SK-N-SH (cell line): ENCODE data around the gene MET. TPM values are rescaled to one million over a fixed set of nuclear protein-coding genes. Genes with fewer than 3 reads are reported as not detected.

Experiments
- CTCF ChIA-PET: fragments of 300-600, 350-600 bp; formaldehyde crosslinking; extraction: SDS; loops from one replicate; lab custom pipeline; 2021; lab: Yijun Ruan, JAX
- POLR2A ChIA-PET: fragments of 350-600 bp; sonication (Branson Sonifier 250); formaldehyde crosslinking; extraction: SDS; loops from one replicate; lab custom pipeline; 2020; ENCODE audit warnings: antibody characterized with exemption, inconsistent platforms; lab: Yijun Ruan, JAX
- DNase-seq: peaks from one replicate; pipeline ENCODE4 v3.0.0; 2012
- H2AFZ ChIP-seq: fragments of 200-600 bp; sonication (generic); 2 replicates; pipeline ENCODE4 v1.8.1; 2016; ENCODE audit warnings: antibody characterized with exemption, mild to moderate bottlenecking, low read depth
- H3F3A ChIP-seq: fragments of 200-600 bp; sonication (generic); replicated peaks from 2 replicates; pipeline ENCODE3; 2016; ENCODE audit warnings: antibody characterized with exemption, mild to moderate bottlenecking; ENCODE audit not compliant: insufficient read depth
- H3K27ac ChIP-seq, 2 experiments: fragments of 200-500 bp in 1 of 2; fragments of 200-600 bp in 1 of 2; sonication (Bioruptor generic) in 1 of 2; sonication (generic), shearing (Covaris generic) in 1 of 2; 2 replicates each; pipeline versions ENCODE4 v1.5.1 to v1.6.1; 2014 to 2016; ENCODE audit warnings: low read depth in 2 of 2, inconsistent platforms in 1 of 2, low read length in 1 of 2, mild to moderate bottlenecking in 1 of 2, mixed read lengths in 1 of 2
- H3K27me3 ChIP-seq: fragments of 200-600 bp; sonication (generic), shearing (Covaris generic); 2 replicates; pipeline ENCODE4 v1.6.1; 2016; ENCODE audit warnings: mixed run types; ENCODE audit not compliant: insufficient read depth
- H3K36me3 ChIP-seq, 2 experiments: fragments of 200-500 bp in 1 of 2; fragments of 200-600 bp in 1 of 2; sonication (Bioruptor generic) in 1 of 2; sonication (generic) in 1 of 2; replicated peaks in 1 of 2; 2 replicates each; pipeline versions ENCODE3 to v1.5.1; 2014 to 2016; ENCODE audit warnings: low read length in 1 of 2, mild to moderate bottlenecking in 1 of 2; ENCODE audit not compliant: insufficient read depth in 2 of 2, control insufficient read depth in 1 of 2
- H3K4me1 ChIP-seq, 2 experiments: fragments of 200-500 bp in 1 of 2; fragments of 200-600 bp in 1 of 2; sonication (Bioruptor generic) in 1 of 2; sonication (generic), shearing (Covaris generic) in 1 of 2; 2 replicates each; pipeline versions ENCODE4 v1.5.1 to v1.6.1; 2014 to 2016; ENCODE audit warnings: low read depth in 1 of 2, low read length in 1 of 2, mixed run types in 1 of 2; ENCODE audit not compliant: insufficient read depth in 2 of 2, control insufficient read depth in 1 of 2
- H3K4me2 ChIP-seq: fragments of 200-600 bp; sonication (generic), shearing (Covaris generic); 2 replicates; pipeline ENCODE4 v1.6.1; 2017; ENCODE audit warnings: mixed run types
- H3K4me3 ChIP-seq, 2 experiments: fragments of 200-500 bp in 1 of 2; fragments of 200-600 bp in 1 of 2; sonication (Bioruptor generic) in 1 of 2; sonication (generic), shearing (Covaris generic) in 1 of 2; 2 replicates each; pipeline versions ENCODE4 v1.5.1 to v1.8.1; 2014 to 2016; ENCODE audit warnings: low read depth in 2 of 2, inconsistent platforms in 1 of 2, low read length in 1 of 2, mild to moderate bottlenecking in 1 of 2, mixed read lengths in 1 of 2, moderate library complexity in 1 of 2
- H3K79me2 ChIP-seq: fragments of 200-600 bp; sonication (generic); 2 replicates; pipeline ENCODE4 v1.8.1; 2017; ENCODE audit warnings: mild to moderate bottlenecking; ENCODE audit not compliant: insufficient read depth
- H3K9ac ChIP-seq: fragments of 200-600 bp; sonication (generic); 2 replicates; pipeline ENCODE4 v1.6.1; 2017; ENCODE audit warnings: mixed run types
- H3K9me2 ChIP-seq: fragments of 200-600 bp; sonication (generic); 2 replicates; pipeline ENCODE4 v1.6.1; 2017; ENCODE audit warnings: mixed run types
- H3K9me3 ChIP-seq: fragments of 200-600 bp; sonication (generic); 2 replicates; pipeline ENCODE4 v1.6.1; 2017; ENCODE audit warnings: mixed run types, mild to moderate bottlenecking, moderate library complexity
- H4K20me1 ChIP-seq: fragments of 200-600 bp; sonication (generic); 2 replicates; pipeline ENCODE4 v1.6.1; 2017; ENCODE audit warnings: mild to moderate bottlenecking, mixed run types; ENCODE audit not compliant: insufficient read depth
- ELF1 ChIP-seq: IDR thresholded peaks from 2 replicates; pipeline ENCODE4 v1.4.0; 2012
- EP300 ChIP-seq, 2 experiments: IDR thresholded peaks; 2 replicates each; pipeline versions ENCODE4 v1.4.0 to v1.6.1; 2012; ENCODE audit warnings: borderline replicate concordance in 1 of 2, low read depth in 1 of 2, low read length in 1 of 2
- FOSL2 ChIP-seq: IDR thresholded peaks from 2 replicates; pipeline ENCODE4 v1.4.0; 2012; ENCODE audit warnings: low read depth, mild to moderate bottlenecking, moderate library complexity, borderline replicate concordance
- GABPA ChIP-seq: IDR thresholded peaks from 2 replicates; pipeline ENCODE4 v1.4.0; 2012; ENCODE audit warnings: low read depth, mild to moderate bottlenecking
- GATA2 ChIP-seq: sonication (generic); formaldehyde crosslinking; IDR thresholded peaks from 2 replicates; pipeline ENCODE4 v1.5.0; 2020; ENCODE audit warnings: mild to moderate bottlenecking, missing genetic modification reagents
- JUND ChIP-seq: IDR thresholded peaks from 2 replicates; pipeline ENCODE4 v1.4.0; 2012
- NFIC ChIP-seq: IDR thresholded peaks from 2 replicates; pipeline ENCODE4 v1.4.0; 2012; ENCODE audit warnings: borderline replicate concordance
- NRF1 ChIP-seq: IDR thresholded peaks from 2 replicates; pipeline ENCODE4 v1.6.1; 2012; ENCODE audit warnings: low read depth, mild to moderate bottlenecking, low read length
- RCOR1 ChIP-seq: fragments of 150-350 bp; IDR thresholded peaks from 2 replicates; pipeline ENCODE4 v1.6.1; 2017; ENCODE audit warnings: antibody characterized with exemption, low read length
- RFX5 ChIP-seq: IDR thresholded peaks from 2 replicates; pipeline ENCODE4 v1.6.1; 2012; ENCODE audit warnings: mild to moderate bottlenecking, improper control_type of control experiment, low read length
- SIN3A ChIP-seq: IDR thresholded peaks from 2 replicates; pipeline ENCODE4 v1.6.1; 2012; ENCODE audit warnings: low read depth, mild to moderate bottlenecking, low read length, moderate library complexity, borderline replicate concordance
- SMC3 ChIP-seq: IDR thresholded peaks from 2 replicates; pipeline ENCODE4 v1.6.1; 2012; ENCODE audit warnings: low read depth, low read length, improper control_type of control experiment
- TAF1 ChIP-seq: IDR thresholded peaks from 2 replicates; pipeline ENCODE4 v1.6.1; 2012; ENCODE audit warnings: low read depth, mild to moderate bottlenecking, low read length, moderate library complexity, borderline replicate concordance
- TCF12 ChIP-seq: IDR thresholded peaks from 2 replicates; pipeline ENCODE4 v1.4.0; 2012
- TEAD4 ChIP-seq: IDR thresholded peaks from 2 replicates; pipeline ENCODE4 v1.4.0; 2012; ENCODE audit warnings: mild to moderate bottlenecking, borderline replicate concordance; ENCODE audit not compliant: insufficient read depth
- ZBTB33 ChIP-seq: IDR thresholded peaks from 2 replicates; pipeline ENCODE4 v1.4.0; 2012; ENCODE audit warnings: low read depth, borderline replicate concordance
- WGBS: methylation state at CpG from one replicate; pipeline ENCODE4 v1.1.6; 2017; ENCODE audit warnings: low lambda C conversion rate; 5-methylcytosine and 5-hydroxymethylcytosine counted together
- polyA plus RNA-seq, 3 experiments: library from polyadenylated mRNA; depleted of rRNA; stranded (reverse); fragments of >200 nt; gene quantifications; 2 replicates each; pipeline ENCODE4 v1.2.3, GENCODE V29; 2012
- TF ChIP-seq, protein P1 (sequence below): IDR thresholded peaks from 2 replicates; pipeline ENCODE4; 2012
- TF ChIP-seq, protein P2 (sequence below): fragments of 200-600 bp; sonication (generic); IDR thresholded peaks from 2 replicates; pipeline ENCODE4 v1.6.1; 2017; ENCODE audit warnings: antibody characterized with exemption, mild to moderate bottlenecking, moderate library complexity

The MET gene
- polyA plus RNA-seq, 1 of the 3 experiments (the other 2 are of a cell fraction): 38.7 TPM

GRCh38 chr7:116763647-116764046 is 91.7 kb downstream of the MET start:
- POLR2A ChIA-PET: interaction anchor here (1.1 kb wide), 1 partner anchor 14 kb away, joined by 3 read pairs; no protein-coding TSS in a partner anchor
- H2AFZ ChIP-seq: no peak overlapping the region
- H3K4me2 ChIP-seq: no peak overlapping the region
- no peak overlapping the region for H3K4me3 ChIP-seq
- H3K79me2 ChIP-seq: no peaks in the 10 kb centered on the region
- no peak for DNase-seq
- no peaks in the 10 kb centered on the region for H4K20me1 ChIP-seq
- peaks cover 9% of the 10 kb centered on the region; the same call in 1 of the 2 replicates for H3K27me3 ChIP-seq
- H3K4me1 ChIP-seq: no peaks in the 10 kb centered on the region; a peak in 1 of 4 replicates
- peaks cover 14 to 26% of the 10 kb centered on the region in 2 experiments for H3K36me3 ChIP-seq
- TF ChIP-seq RCOR1 (no peak), TAF1 (no peak)
- no peaks in the 10 kb centered on the region for H3K9me3 ChIP-seq
- no peak overlapping the region for H3K9ac ChIP-seq
- H3K27ac ChIP-seq: no peak overlapping the region
- CTCF ChIA-PET: interaction anchor here (2.0 kb wide), 1 partner anchor 172 kb away, joined by 8 read pairs; no protein-coding TSS in a partner anchor
- 37% methylated on average over 1 of the region's 1 CpG for WGBS
- H3K9me2 ChIP-seq: no peaks in the 10 kb centered on the region
- no peaks in the 10 kb centered on the region for H3F3A ChIP-seq

DNA sequence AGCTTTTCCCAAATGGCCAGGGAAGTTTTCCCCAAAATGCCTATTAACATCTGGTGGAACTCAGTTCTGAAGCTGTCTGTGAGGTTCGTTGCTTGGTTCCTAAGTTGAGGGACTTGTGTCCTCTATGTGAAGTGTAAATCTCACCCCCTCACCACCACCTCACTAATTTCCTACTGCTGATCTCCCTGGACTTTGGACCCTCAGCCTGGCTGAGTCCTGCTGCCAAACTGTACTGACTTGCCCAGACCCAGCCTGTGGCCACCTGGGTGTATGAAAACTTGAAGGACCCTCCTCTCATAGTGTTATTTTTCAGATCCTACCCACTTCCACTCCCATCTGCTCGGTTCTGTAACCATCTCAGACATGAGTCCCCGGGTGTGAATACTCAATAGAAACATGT is 94.9 kb downstream of the MET start:
- Histone ChIP-seq H3K4me1 (peaks cover 0 to 7% of the 10 kb centered on the region in 2 experiments; a peak in 3 of 4 replicates), H3K9me2 (no peaks in the 10 kb centered on the region), H3K4me2 (no peak overlapping the region), H4K20me1 (no peaks in the 10 kb centered on the region), H3K9ac (no peak overlapping the region), H3F3A (peaks cover 4% of the 10 kb centered on the region), H3K79me2 (no peaks in the 10 kb centered on the region), H3K27me3 (peaks cover 9% of the 10 kb centered on the region; the same call in 1 of the 2 replicates), H2AFZ (no peak overlapping the region), H3K27ac (no peak overlapping the region)
- no peak for DNase-seq
- ChIA-PET CTCF (interaction anchor here (1.4 kb wide), 1 partner anchor 12 kb away, joined by 3 read pairs; no protein-coding TSS in a partner anchor), POLR2A (no interaction called here)
- TF ChIP-seq RCOR1: no peak
- TF ChIP-seq, all 33 proteins: peak for 0
- Histone ChIP-seq H3K36me3 (peaks cover 8 to 30% of the 10 kb centered on the region in 2 experiments), H3K4me3 (no peak overlapping the region), H3K9me3 (no peaks in the 10 kb centered on the region)
- 36% methylated on average over 3 of the region's 3 CpGs for WGBS

DNA sequence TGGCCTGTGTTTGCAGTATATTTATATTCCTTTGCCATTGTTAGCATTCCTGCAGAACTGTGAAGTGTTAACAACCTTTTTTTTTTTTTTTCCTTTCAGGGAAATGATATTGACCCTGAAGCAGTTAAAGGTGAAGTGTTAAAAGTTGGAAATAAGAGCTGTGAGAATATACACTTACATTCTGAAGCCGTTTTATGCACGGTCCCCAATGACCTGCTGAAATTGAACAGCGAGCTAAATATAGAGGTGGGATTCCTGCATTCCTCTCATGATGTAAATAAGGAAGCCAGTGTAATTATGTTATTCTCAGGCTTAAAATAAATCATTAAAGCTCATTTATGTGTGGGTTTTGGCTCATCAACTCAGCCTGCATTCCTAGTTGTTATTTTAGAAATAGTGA is 97.5 kb downstream of the MET start:
- ChIA-PET POLR2A (no interaction called here), CTCF (interaction anchor here (1.6 kb wide), 1 partner anchor 10 kb away, joined by 7 read pairs; no protein-coding TSS in a partner anchor)
- no peaks in the 10 kb centered on the region for H3K9me2 ChIP-seq
- no peak for DNase-seq
- no peak overlapping the region for H3K9ac ChIP-seq
- no peaks in the 10 kb centered on the region for H3K79me2 ChIP-seq
- peaks cover 9% of the 10 kb centered on the region; the same call in 1 of the 2 replicates for H3K27me3 ChIP-seq
- peaks cover 6% of the 10 kb centered on the region for H3F3A ChIP-seq
- no peak overlapping the region for H3K27ac ChIP-seq
- H3K4me2 ChIP-seq: no peak overlapping the region
- H2AFZ ChIP-seq: no peak overlapping the region
- H3K36me3 ChIP-seq: peaks cover 12 to 27% of the 10 kb centered on the region in 2 experiments
- 41% methylated on average over 3 of the region's 3 CpGs for WGBS
- no peak overlapping the region for H3K4me3 ChIP-seq
- no peaks in the 10 kb centered on the region for H3K9me3 ChIP-seq
- peaks cover 0 to 12% of the 10 kb centered on the region in 2 experiments; a peak in 3 of 4 replicates for H3K4me1 ChIP-seq
- no peaks in the 10 kb centered on the region for H4K20me1 ChIP-seq
- no peak for TF ChIP-seq TCF12
- no peak for TF ChIP-seq TAF1
- TF ChIP-seq JUND: no peak
- TF ChIP-seq, protein P1, sequence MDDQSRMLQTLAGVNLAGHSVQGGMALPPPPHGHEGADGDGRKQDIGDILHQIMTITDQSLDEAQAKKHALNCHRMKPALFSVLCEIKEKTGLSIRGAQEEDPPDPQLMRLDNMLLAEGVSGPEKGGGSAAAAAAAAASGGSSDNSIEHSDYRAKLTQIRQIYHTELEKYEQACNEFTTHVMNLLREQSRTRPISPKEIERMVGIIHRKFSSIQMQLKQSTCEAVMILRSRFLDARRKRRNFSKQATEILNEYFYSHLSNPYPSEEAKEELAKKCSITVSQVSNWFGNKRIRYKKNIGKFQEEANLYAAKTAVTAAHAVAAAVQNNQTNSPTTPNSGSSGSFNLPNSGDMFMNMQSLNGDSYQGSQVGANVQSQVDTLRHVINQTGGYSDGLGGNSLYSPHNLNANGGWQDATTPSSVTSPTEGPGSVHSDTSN: no peak
- TF ChIP-seq NFIC: no peak
- no peak for TF ChIP-seq GABPA
- no peak for TF ChIP-seq RFX5
- TF ChIP-seq SMC3: no peak
- TF ChIP-seq EP300 (IDR thresholded peaks at IDR 0.05; ENCODE audit: borderline replicate concordance in 1 of 2, low read depth in 1 of 2, low read length in 1 of 2): no peak
- no peak for TF ChIP-seq ELF1
- TF ChIP-seq NRF1: no peak
- no peak for TF ChIP-seq FOSL2
- no peak for TF ChIP-seq GATA2
- no peak for TF ChIP-seq SIN3A
- TF ChIP-seq, protein P2, sequence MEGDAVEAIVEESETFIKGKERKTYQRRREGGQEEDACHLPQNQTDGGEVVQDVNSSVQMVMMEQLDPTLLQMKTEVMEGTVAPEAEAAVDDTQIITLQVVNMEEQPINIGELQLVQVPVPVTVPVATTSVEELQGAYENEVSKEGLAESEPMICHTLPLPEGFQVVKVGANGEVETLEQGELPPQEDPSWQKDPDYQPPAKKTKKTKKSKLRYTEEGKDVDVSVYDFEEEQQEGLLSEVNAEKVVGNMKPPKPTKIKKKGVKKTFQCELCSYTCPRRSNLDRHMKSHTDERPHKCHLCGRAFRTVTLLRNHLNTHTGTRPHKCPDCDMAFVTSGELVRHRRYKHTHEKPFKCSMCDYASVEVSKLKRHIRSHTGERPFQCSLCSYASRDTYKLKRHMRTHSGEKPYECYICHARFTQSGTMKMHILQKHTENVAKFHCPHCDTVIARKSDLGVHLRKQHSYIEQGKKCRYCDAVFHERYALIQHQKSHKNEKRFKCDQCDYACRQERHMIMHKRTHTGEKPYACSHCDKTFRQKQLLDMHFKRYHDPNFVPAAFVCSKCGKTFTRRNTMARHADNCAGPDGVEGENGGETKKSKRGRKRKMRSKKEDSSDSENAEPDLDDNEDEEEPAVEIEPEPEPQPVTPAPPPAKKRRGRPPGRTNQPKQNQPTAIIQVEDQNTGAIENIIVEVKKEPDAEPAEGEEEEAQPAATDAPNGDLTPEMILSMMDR: no peak
- TF ChIP-seq ZBTB33: no peak
- TF ChIP-seq TEAD4: no peak
